GM21723 (cell line): ENCODE data around the gene ECM1.

Experiments used
- ATAC-seq: cut with Tn5 transposase; IDR thresholded peaks from one replicate; pipeline ENCODE4 v1.9.1; 2021; ENCODE audit warnings: mild to moderate bottlenecking, moderate library complexity; ENCODE audit not compliant: unreplicated experiment

Gene ECM1

DNA sequence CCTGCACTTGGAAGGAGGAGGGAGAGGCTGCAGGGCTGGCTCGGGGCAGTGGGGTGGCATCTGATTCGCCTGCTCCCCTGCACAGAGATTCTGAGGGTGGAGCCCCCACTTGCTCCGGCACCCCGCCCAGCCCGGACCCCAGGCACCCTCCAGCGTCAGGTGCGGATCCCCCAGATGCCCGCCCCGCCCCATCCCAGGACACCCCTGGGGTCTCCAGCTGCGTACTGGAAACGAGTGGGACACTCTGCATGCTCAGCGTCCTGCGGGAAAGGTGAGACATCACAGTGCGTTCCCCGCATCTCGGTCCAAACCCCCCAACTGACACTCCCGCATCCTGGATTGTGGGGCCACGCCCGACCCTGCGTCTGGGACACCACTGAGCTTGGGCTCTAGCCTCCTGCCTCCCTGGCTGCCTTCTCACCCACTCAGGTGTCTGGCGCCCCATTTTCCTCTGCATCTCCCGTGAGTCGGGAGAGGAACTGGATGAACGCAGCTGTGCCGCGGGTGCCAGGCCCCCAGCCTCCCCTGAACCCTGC is 49.2 kb downstream of the ECM1 start:
- ATAC-seq: no peak

DNA sequence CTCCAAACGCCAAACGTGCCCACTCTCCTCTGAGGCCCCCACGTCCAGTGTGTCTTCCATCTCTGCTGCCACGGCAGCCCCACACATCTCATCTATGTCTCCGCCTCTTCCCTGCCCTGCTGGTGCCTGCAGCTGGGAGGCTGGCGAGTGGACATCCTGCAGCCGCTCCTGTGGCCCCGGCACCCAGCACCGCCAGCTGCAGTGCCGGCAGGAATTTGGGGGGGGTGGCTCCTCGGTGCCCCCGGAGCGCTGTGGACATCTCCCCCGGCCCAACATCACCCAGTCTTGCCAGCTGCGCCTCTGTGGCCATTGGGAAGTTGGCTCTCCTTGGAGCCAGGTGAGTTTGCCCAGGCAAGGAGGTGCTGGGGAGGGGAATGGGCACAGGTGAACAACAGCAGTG is 49.9 kb downstream of the ECM1 start:
- ATAC-seq: no peak

DNA sequence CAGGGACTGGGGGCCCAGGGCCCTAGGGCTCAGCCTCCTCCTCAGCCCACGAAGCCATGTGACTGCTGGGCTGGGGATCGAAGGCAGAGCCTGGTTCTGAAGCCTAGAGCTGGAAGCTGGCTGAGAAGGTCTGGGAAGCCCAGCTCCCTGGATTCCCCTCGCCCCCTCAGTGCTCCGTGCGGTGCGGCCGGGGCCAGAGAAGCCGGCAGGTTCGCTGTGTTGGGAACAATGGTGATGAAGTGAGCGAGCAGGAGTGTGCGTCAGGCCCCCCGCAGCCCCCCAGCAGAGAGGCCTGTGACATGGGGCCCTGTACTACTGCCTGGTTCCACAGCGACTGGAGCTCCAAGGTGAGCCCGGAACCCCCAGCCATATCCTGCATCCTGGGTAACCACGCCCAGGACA is 50.4 kb downstream of the ECM1 start:
- ATAC-seq: no peak

DNA sequence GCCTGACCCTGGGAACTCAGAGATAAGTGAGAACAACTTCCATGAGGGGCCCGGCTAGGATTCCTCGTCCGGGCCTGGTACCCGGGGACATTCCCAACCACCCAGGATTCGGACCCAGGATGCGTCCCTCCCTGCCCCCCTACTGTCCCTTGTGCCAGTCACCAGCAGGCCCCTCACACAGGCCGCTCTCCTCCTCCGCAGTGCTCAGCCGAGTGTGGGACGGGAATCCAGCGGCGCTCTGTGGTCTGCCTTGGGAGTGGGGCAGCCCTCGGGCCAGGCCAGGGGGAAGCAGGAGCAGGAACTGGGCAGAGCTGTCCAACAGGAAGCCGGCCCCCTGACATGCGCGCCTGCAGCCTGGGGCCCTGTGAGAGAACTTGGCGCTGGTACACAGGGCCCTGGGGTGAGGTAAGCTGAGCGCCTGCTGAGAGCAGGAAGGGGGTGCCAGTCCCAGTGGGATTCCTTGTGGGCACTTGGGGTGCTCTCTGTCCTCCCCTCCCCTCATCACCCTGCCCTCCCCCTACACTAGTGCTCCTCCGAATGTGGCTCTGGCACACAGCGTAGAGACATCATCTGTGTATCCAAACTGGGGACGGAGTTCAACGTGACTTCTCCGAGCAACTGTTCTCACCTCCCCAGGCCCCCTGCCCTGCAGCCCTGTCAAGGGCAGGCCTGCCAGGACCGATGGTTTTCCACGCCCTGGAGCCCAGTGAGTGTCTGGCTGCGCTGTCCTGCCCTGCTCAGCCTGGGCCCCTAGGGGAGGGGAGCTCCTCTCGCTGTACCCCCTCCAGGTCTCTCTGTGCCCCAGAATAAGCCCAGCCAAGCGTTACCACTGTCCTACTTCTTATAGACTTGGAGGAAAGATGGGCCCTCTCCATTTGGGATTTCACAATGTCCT is 51.1 kb downstream of the ECM1 start:
- ATAC-seq: no peak

DNA sequence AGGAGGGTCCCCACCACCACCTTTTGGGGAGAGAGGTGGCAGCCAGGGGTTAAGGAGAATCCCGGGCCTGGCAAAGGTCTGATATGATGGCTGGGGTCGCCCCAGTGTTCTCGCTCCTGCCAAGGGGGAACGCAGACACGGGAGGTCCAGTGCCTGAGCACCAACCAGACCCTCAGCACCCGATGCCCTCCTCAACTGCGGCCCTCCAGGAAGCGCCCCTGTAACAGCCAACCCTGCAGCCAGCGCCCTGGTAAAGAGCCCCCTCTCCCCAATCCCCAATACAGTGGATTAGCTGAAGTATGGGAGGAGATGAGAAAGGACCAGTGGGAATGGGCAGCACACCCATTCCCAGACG is 51.7 kb downstream of the ECM1 start:
- no peak for ATAC-seq

DNA sequence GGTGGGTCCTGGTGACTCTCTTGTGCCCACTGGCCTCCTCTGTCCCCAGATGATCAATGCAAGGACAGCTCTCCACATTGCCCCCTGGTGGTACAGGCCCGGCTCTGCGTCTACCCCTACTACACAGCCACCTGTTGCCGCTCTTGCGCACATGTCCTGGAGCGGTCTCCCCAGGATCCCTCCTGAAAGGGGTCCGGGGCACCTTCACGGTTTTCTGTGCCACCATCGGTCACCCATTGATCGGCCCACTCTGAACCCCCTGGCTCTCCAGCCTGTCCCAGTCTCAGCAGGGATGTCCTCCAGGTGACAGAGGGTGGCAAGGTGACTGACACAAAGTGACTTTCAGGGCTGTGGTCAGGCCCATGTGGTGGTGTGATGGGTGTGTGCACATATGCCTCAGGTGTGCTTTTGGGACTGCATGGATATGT is 52.1 kb downstream of the ECM1 start:
- ATAC-seq: no peak

DNA sequence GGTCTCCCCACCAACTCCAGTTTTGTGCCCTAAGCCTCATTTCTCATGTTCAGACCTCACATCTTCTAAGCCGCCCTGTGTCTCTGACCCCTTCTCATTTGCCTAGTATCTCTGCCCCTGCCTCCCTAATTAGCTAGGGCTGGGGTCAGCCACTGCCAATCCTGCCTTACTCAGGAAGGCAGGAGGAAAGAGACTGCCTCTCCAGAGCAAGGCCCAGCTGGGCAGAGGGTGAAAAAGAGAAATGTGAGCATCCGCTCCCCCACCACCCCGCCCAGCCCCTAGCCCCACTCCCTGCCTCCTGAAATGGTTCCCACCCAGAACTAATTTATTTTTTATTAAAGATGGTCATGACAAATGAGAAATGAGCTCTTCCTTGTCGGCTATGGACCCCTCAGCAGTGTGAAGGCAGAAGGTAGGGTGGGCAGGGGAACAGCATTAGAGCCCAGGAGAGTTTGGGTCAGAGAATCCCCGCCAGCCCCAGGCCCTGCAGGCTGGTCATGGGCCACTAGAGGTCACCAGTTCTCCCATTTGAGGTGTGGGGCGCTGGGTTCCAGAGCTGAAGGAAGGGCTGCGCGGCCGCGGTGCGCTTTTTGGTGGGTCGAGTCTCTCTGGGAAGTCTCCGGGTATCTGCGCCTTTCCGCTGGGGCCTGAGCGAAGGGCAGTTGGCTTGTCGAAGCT is 52.8 kb downstream of the ECM1 start:
- ATAC-seq: peak; percentile 37

DNA sequence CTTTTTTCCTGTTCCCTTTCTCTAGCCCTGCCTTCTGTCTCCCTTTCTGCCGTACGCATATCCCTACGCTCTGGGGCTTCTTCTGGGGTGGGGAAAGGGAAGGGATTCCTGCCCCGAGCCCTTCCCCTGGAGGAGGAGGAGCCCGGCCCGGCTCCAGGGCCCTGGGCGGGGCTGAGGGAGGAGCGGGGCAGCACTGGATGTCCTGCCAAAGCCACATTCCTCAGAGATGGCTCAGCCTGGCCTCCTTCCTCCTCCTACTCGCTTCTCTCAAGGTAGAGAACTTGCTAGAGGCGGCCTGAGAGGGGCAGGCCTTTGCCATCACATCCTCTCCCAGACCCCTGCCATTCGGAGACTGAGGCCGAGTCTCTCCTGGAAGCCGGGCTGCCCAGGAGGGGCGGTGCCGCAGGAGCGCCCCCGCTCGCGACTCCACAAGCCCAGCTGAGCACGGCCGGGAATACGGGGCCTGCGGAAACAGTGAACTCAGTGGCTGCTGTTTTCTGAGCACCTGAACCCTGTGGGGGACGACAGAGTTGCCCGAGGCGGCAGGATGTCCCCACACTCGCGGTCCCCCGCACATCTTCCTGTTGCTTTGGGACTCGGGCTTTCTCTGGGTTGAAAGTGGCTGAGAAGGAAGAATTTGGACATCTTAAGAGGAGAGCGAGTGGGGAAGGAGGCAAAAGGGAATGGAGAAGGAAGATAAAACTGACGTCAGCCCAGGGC is 53.5 kb downstream of the ECM1 start:
- peak; percentile 21 for ATAC-seq

DNA sequence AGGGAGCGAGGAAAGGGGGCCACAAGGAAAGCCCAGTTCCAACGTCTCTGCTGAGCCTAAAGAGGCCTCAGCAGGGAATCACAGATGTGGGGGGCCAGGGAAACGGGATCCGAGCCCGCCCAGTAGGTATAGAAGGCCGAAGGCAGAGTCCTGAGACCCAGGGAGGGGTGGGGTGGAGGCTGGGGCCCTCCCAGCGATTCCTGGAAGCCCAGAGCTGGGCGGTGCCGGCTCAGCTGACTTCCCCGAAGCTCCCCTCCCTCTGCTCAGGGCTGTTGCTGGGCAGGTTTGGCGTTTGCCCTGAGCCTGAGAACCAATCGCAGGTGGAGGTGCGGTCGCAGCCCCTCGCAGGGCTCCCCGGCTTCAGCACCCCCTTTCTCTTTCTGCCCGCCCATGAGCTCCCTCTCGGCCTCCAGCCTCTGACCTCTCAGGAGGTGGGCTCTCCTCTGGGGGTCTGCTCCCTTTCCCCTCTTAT is 54.1 kb downstream of the ECM1 start:
- peak; percentile 39 for ATAC-seq

DNA sequence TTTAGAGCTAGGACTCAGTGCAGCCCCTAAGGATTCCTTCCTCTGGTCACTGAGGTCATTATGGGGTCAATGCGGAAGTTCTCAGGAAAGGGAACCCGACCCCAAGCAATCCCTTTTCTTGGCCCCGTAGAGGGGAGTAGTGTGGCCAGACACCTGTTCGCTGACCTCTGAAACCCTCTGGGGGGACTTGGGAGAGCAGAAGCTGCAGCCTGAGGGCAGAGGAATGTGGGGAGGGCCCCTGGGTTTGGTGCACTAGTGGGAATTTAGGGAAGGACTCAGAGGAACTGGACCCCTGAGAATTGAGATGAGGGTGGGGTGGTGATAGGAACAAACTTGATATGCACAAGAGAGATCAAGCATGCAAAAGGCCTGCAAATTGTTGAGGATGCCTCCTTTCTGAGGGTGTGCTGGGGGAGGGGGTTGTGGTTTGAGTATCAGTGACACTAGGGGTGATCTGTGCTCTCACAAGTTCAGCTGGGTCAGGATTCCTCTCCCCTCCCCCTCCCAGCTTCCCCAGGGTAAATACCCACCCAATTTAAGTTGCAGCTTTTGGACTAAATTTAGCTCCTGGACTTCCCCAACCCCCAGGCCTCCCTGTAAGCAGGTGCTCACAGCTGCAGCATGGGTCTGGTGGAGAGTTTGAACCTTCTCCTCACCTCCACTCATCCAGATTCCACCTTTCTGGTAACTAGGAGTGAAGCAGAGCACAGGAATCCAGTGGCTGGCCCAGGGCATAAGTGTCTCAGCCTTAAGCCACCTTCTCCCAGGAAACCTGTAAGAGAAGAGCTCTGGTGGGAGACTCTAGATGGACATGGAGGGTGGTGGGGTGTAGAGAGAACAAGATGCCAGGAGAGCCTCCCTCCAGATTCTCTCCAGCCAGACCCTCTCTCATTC is 54.8 kb downstream of the ECM1 start:
- peak; percentile 35 for ATAC-seq
